Activated T-helper 2 cell treated with anti-CD3 and anti-CD28 coated beads, Interferon-gamma antibody, Interleukin-2, Interleukin-4, amounts not matched to agents 10 μg/mL and 5 μg/mL and 100 μg/mL, durations not matched to agents 14 hours and 24 hours and 36 hours (primary cell): ENCODE measurements around the gene LPCAT3. TPM values are rescaled to one million over a fixed set of nuclear protein-coding genes. Genes with fewer than 3 reads are reported as not detected.
"Not testable (repeated sequence)": the region's sequence is repeated elsewhere in the genome, so short reads cannot be mapped to it uniquely, and the experiment has no call there.

Experiments
- DNase-seq: peaks from one replicate; pipeline ENCODE4 v3.0.0; 2021; ENCODE audit warnings: low spot score
- H3K27ac Mint-ChIP-seq: one replicate; pipeline ENCODE4 v1.8.0; 2021; ENCODE audit warnings: mixed read lengths
- H3K27me3 Mint-ChIP-seq: one replicate; pipeline ENCODE4 v1.8.0; 2021; ENCODE audit warnings: low read depth, mixed read lengths
- H3K36me3 Mint-ChIP-seq: one replicate; pipeline ENCODE4 v1.8.0; 2021; ENCODE audit warnings: low read depth, mixed read lengths
- H3K4me1 Mint-ChIP-seq: one replicate; pipeline ENCODE4 v1.8.0; 2021; ENCODE audit warnings: low read depth, mixed read lengths
- H3K4me3 Mint-ChIP-seq: one replicate; pipeline ENCODE4 v1.8.0; 2021; ENCODE audit warnings: low read depth, mild to moderate bottlenecking, moderate library complexity, mixed read lengths
- H3K9me3 Mint-ChIP-seq: one replicate; pipeline ENCODE4 v1.8.0; 2021; ENCODE audit warnings: mixed read lengths
- intact Hi-C: fragments of 100-400 bp; cut with micrococcal nuclease; formaldehyde crosslinking; loops from one replicate; pipeline ENCODE4 v1.15.1; 2023
- total RNA-seq: library from RNA; stranded (reverse); gene quantifications from 2 replicates; pipeline ENCODE4 v1.2.3, GENCODE V29; 2022

The LPCAT3 gene
- total RNA-seq: 30.9 and 34.0 TPM in 2 replicates

GRCh38 chr12:7018350-7019042 lies at the start of gene LPCAT3:
TSS of gene LPCAT3 (minus strand) at chr12:7018476. CDS start at chr12:7018424, 52 bp downstream.
- intact Hi-C loops: loop anchor here (1.0 to 5.0 kb wide), 6 partner anchors 48 to 170 kb away; partner anchors contain the start of genes C12orf57, C1R, C1RL and EMG1
- peak; percentile 98 for DNase-seq
- H3K27ac Mint-ChIP-seq: peak within 1 kb of the TSS; percentile 84
- no peaks in the 10 kb centered on the region for H3K27me3 Mint-ChIP-seq
- H3K4me3 Mint-ChIP-seq: peak within 1 kb of the TSS; percentile 91
- H3K9me3 Mint-ChIP-seq: no peaks in the 10 kb centered on the region
- peaks cover 4% of the 10 kb centered on the region for H3K36me3 Mint-ChIP-seq
- peaks cover 24% of the 10 kb centered on the region for H3K4me1 Mint-ChIP-seq

GRCh38 chr12:7067096-7067495 lies 48.8 kb upstream of the LPCAT3 start:
- no peaks in the 10 kb centered on the region for H3K36me3 Mint-ChIP-seq
- peaks cover 9% of the 10 kb centered on the region for H3K27me3 Mint-ChIP-seq
- intact Hi-C loops: no loop called here
- no peaks in the 10 kb centered on the region for H3K4me1 Mint-ChIP-seq
- H3K4me3 Mint-ChIP-seq: no peak overlapping the region
- DNase-seq: no peak
- no peaks in the 10 kb centered on the region for H3K9me3 Mint-ChIP-seq
- H3K27ac Mint-ChIP-seq: no peak overlapping the region

- Mint-ChIP-seq H3K36me3 (no peaks in the 10 kb centered on the region), H3K27me3 (peaks cover 4% of the 10 kb centered on the region), H3K4me3 (no peak overlapping the region), H3K4me1 (no peaks in the 10 kb centered on the region), H3K9me3 (no peaks in the 10 kb centered on the region), H3K27ac (no peak overlapping the region)
- no peak for DNase-seq
- intact Hi-C loops: no loop called here
These were observed 48.3 kb upstream of the LPCAT3 start for GRCh38 chr12:7066596-7066995.

- Mint-ChIP-seq H3K4me3 (no peak overlapping the region), H3K27me3 (peaks cover 4% of the 10 kb centered on the region), H3K27ac (no peak overlapping the region), H3K36me3 (no peaks in the 10 kb centered on the region), H3K4me1 (no peaks in the 10 kb centered on the region), H3K9me3 (no peaks in the 10 kb centered on the region)
- intact Hi-C loops: no loop called here
- DNase-seq: no peak
These were observed 46.9 kb upstream of the LPCAT3 start for GRCh38 chr12:7065073-7065623.

GRCh38 chr12:7064516-7064915 lies 46.2 kb upstream of the LPCAT3 start:
- DNase-seq: no peak
- intact Hi-C loops: no loop called here
- no peaks in the 10 kb centered on the region for H3K4me1 Mint-ChIP-seq
- no peak overlapping the region for H3K4me3 Mint-ChIP-seq
- no peak overlapping the region for H3K27ac Mint-ChIP-seq
- no peaks in the 10 kb centered on the region for H3K36me3 Mint-ChIP-seq
- H3K27me3 Mint-ChIP-seq: peaks cover 7% of the 10 kb centered on the region
- H3K9me3 Mint-ChIP-seq: no peaks in the 10 kb centered on the region

- Mint-ChIP-seq H3K27ac (no peak overlapping the region), H3K9me3 (no peaks in the 10 kb centered on the region), H3K4me1 (no peaks in the 10 kb centered on the region), H3K27me3 (peaks cover 9% of the 10 kb centered on the region), H3K36me3 (no peaks in the 10 kb centered on the region), H3K4me3 (no peak overlapping the region)
- intact Hi-C loops: no loop called here
- no peak for DNase-seq
These were observed 43.3 kb upstream of the LPCAT3 start for GRCh38 chr12:7061596-7061995.

- Mint-ChIP-seq H3K27me3 (peaks cover 7% of the 10 kb centered on the region), H3K36me3 (no peaks in the 10 kb centered on the region), H3K4me1 (no peaks in the 10 kb centered on the region), H3K9me3 (no peaks in the 10 kb centered on the region), H3K4me3 (no peak overlapping the region), H3K27ac (no peak overlapping the region)
- DNase-seq: no peak
- intact Hi-C loops: no loop called here
These were observed 42.9 kb upstream of the LPCAT3 start for GRCh38 chr12:7061138-7061537.

- H3K27me3 Mint-ChIP-seq: peaks cover 8% of the 10 kb centered on the region
- H3K36me3 Mint-ChIP-seq: no peaks in the 10 kb centered on the region
- DNase-seq: no peak
- intact Hi-C loops: no loop called here
- no peaks in the 10 kb centered on the region for H3K9me3 Mint-ChIP-seq
- no peaks in the 10 kb centered on the region for H3K4me1 Mint-ChIP-seq
- H3K27ac Mint-ChIP-seq: no peak within 1 kb of the TSS
- H3K4me3 Mint-ChIP-seq: no peak within 1 kb of the TSS
These were observed 42.2 kb upstream of the LPCAT3 start, which contains the start of gene C1S for GRCh38 chr12:7060353-7060954. TSS of gene C1S (plus strand) at chr12:7060718. CDS start at chr12:7061913, 1,195 bp downstream.

- no peak overlapping the region for H3K4me3 Mint-ChIP-seq
- H3K27ac Mint-ChIP-seq: no peak overlapping the region
- no peaks in the 10 kb centered on the region for H3K9me3 Mint-ChIP-seq
- intact Hi-C loops: no loop called here
- H3K27me3 Mint-ChIP-seq: peaks cover 13% of the 10 kb centered on the region
- DNase-seq: no peak
- H3K4me1 Mint-ChIP-seq: no peaks in the 10 kb centered on the region
- H3K36me3 Mint-ChIP-seq: no peaks in the 10 kb centered on the region
These were observed 41.5 kb upstream of the LPCAT3 start for GRCh38 chr12:7059780-7060179.

- intact Hi-C loops: no loop called here
- DNase-seq: no peak
- peaks cover 16% of the 10 kb centered on the region for H3K27me3 Mint-ChIP-seq
- H3K27ac Mint-ChIP-seq: no peak overlapping the region
- no peaks in the 10 kb centered on the region for H3K9me3 Mint-ChIP-seq
- no peaks in the 10 kb centered on the region for H3K4me1 Mint-ChIP-seq
- no peaks in the 10 kb centered on the region for H3K36me3 Mint-ChIP-seq
- H3K4me3 Mint-ChIP-seq: no peak overlapping the region
These were observed 40.6 kb upstream of the LPCAT3 start for GRCh38 chr12:7058850-7059395.

GRCh38 chr12:7058163-7058845 lies 40.0 kb upstream of the LPCAT3 start:
- peaks cover 18% of the 10 kb centered on the region for H3K27me3 Mint-ChIP-seq
- intact Hi-C loops: no loop called here
- no peak overlapping the region for H3K27ac Mint-ChIP-seq
- H3K4me3 Mint-ChIP-seq: no peak overlapping the region
- H3K4me1 Mint-ChIP-seq: no peaks in the 10 kb centered on the region
- no peaks in the 10 kb centered on the region for H3K9me3 Mint-ChIP-seq
- H3K36me3 Mint-ChIP-seq: no peaks in the 10 kb centered on the region
- DNase-seq: no peak

- DNase-seq, H3K4me3 Mint-ChIP-seq, H3K27ac Mint-ChIP-seq, H3K9me3 Mint-ChIP-seq, H3K36me3 Mint-ChIP-seq, H3K4me1 Mint-ChIP-seq, intact Hi-C loops: not testable (repeated sequence)
- H3K27me3 Mint-ChIP-seq: peaks cover 40% of the 10 kb centered on the region
These were observed 37.5 kb upstream of the LPCAT3 start for GRCh38 chr12:7055736-7056135.
